WTC11 (cell line): ENCODE data around the gene LRRC30. TPM values are rescaled to one million over a fixed set of nuclear protein-coding genes. Genes with fewer than 3 reads are reported as not detected.

ENCODE experiments used
- ATAC-seq: fragments of 200-7000 bp; cut with Tn5 transposase; 2 replicates; pipeline ENCODE4 v1.10.0; 2021; ENCODE audit warnings: mild to moderate bottlenecking, moderate library complexity
- CTCF ChIA-PET: fragments of 300-600 bp; sonication (Branson Sonifier 250); formaldehyde crosslinking; loops from one replicate; lab custom pipeline; 2021; ENCODE audit warnings: antibody characterized with exemption; lab: Charles Lee
- POLR2A ChIA-PET: fragments of 350-600 bp; sonication (Branson Sonifier 250); formaldehyde crosslinking; loops from one replicate; lab custom pipeline; 2021; ENCODE audit warnings: antibody characterized with exemption; lab: Charles Lee
- DNase-seq: peaks from one replicate; pipeline ENCODE4 v3.0.0; 2021; ENCODE audit warnings: low spot score
- H3K27ac Mint-ChIP-seq: 2 replicates; pipeline ENCODE4 v1.8.0; 2021; ENCODE audit warnings: mixed read lengths
- H3K27me3 Mint-ChIP-seq: 2 replicates; pipeline ENCODE4 v1.8.0; 2021; ENCODE audit warnings: low read depth, mild to moderate bottlenecking, moderate library complexity, mixed read lengths
- H3K36me3 Mint-ChIP-seq: 2 replicates; pipeline ENCODE4 v1.8.0; 2021; ENCODE audit warnings: mixed read lengths
- H3K4me1 Mint-ChIP-seq: 2 replicates; pipeline ENCODE4 v1.8.0; 2022; ENCODE audit warnings: mixed read lengths
- H3K4me3 Mint-ChIP-seq: 2 replicates; pipeline ENCODE4 v1.8.0; 2021; ENCODE audit warnings: mild to moderate bottlenecking, moderate library complexity, mixed read lengths
- H3K9me3 Mint-ChIP-seq: 2 replicates; pipeline ENCODE4 v1.8.0; 2021; ENCODE audit warnings: mixed read lengths
- ETV6 ChIP-seq: sonication (generic); formaldehyde crosslinking; IDR thresholded peaks from 2 replicates; pipeline ENCODE4 v1.8.1; 2022; ENCODE audit warnings: mild to moderate bottlenecking, missing genetic modification reagents
- GTF2I ChIP-seq: fragments of 250-450 bp; sonication (Bioruptor Pico); conservative IDR thresholded peaks from 2 replicates; pipeline ENCODE4 v1.4.0; 2021; ENCODE audit warnings: mild to moderate bottlenecking
- KAT7 ChIP-seq: sonication (generic); formaldehyde crosslinking; IDR thresholded peaks from 2 replicates; pipeline ENCODE4 v1.8.1; 2023; ENCODE audit warnings: missing genetic modification reagents, mild to moderate bottlenecking, borderline replicate concordance
- MYBL2 ChIP-seq: sonication (generic); formaldehyde crosslinking; IDR thresholded peaks from 2 replicates; pipeline ENCODE4 v1.8.1; 2023; ENCODE audit warnings: mild to moderate bottlenecking, moderate library complexity, missing genetic modification reagents
- NFE2L1 ChIP-seq: sonication (generic); formaldehyde crosslinking; IDR thresholded peaks from 2 replicates; pipeline ENCODE4 v1.8.1; 2023; ENCODE audit warnings: missing genetic modification reagents
- NFYB ChIP-seq: sonication (generic); formaldehyde crosslinking; conservative IDR thresholded peaks from 2 replicates; pipeline ENCODE4 v1.8.0; 2022; ENCODE audit warnings: low read depth, missing genetic modification reagents
- RELA ChIP-seq: sonication (generic); formaldehyde crosslinking; IDR thresholded peaks from 2 replicates; pipeline ENCODE4 v1.8.1; 2022; ENCODE audit warnings: missing genetic modification reagents, mild to moderate bottlenecking, borderline replicate concordance
- TCF7 ChIP-seq: sonication (generic); formaldehyde crosslinking; IDR thresholded peaks from 2 replicates; pipeline ENCODE4 v1.8.0; 2022; ENCODE audit warnings: mild to moderate bottlenecking, low read depth, missing genetic modification reagents, moderate library complexity
- TEAD1 ChIP-seq: sonication (generic); formaldehyde crosslinking; IDR thresholded peaks from 2 replicates; pipeline ENCODE4 v1.8.0; 2022; ENCODE audit warnings: mild to moderate bottlenecking, missing genetic modification reagents
- TEAD4 ChIP-seq: sonication (generic); formaldehyde crosslinking; IDR thresholded peaks from 2 replicates; pipeline ENCODE4 v1.8.0; 2022; ENCODE audit warnings: mild to moderate bottlenecking, missing genetic modification reagents
- ZNF232 ChIP-seq: sonication (generic); formaldehyde crosslinking; IDR thresholded peaks from 2 replicates; pipeline ENCODE4 v1.8.0; 2022; ENCODE audit warnings: mild to moderate bottlenecking, missing genetic modification reagents
- ZNF263 ChIP-seq: sonication (generic); formaldehyde crosslinking; IDR thresholded peaks from 2 replicates; pipeline ENCODE4 v1.8.1; 2022; ENCODE audit warnings: low read depth, mild to moderate bottlenecking, moderate library complexity, missing genetic modification reagents
- ZNF416 ChIP-seq: fragments of 250-450 bp; sonication (Bioruptor Pico); IDR thresholded peaks from 2 replicates; pipeline ENCODE4 v1.9.0; 2021; ENCODE audit warnings: mild to moderate bottlenecking, inconsistent platforms
- ZNF423 ChIP-seq: fragments of 250-450 bp; sonication (Bioruptor Pico); IDR thresholded peaks from 2 replicates; pipeline ENCODE4 v2.1.2; 2022; ENCODE audit warnings: mild to moderate bottlenecking, moderate library complexity
- ZNF671 ChIP-seq: fragments of 250-450 bp; sonication (Bioruptor Pico); IDR thresholded peaks from 2 replicates; pipeline ENCODE4 v1.8.0; 2021; ENCODE audit warnings: mild to moderate bottlenecking
- total RNA-seq: library from RNA; stranded (reverse); gene quantifications from 3 replicates; pipeline ENCODE4 v1.2.3, GENCODE V29; 2021
- TF ChIP-seq, protein P1 (sequence below): sonication (generic); formaldehyde crosslinking; IDR thresholded peaks from 2 replicates; pipeline ENCODE4 v1.8.1; 2022; ENCODE audit warnings: low read depth, missing genetic modification reagents, borderline replicate concordance
- TF ChIP-seq, protein P2 (sequence below): sonication (generic); formaldehyde crosslinking; conservative IDR thresholded peaks from 2 replicates; pipeline ENCODE4 v1.8.1; 2023; ENCODE audit warnings: mild to moderate bottlenecking, low read depth, missing genetic modification reagents, moderate library complexity
- TF ChIP-seq, protein P3 (sequence below): sonication (generic); formaldehyde crosslinking; IDR thresholded peaks from 2 replicates; pipeline ENCODE4 v1.8.1; 2022; ENCODE audit warnings: missing genetic modification reagents, borderline replicate concordance
- TF ChIP-seq, protein P4 (sequence below): sonication (generic); formaldehyde crosslinking; conservative IDR thresholded peaks from 2 replicates; pipeline ENCODE4 v1.8.1; 2022; ENCODE audit warnings: mild to moderate bottlenecking, missing genetic modification reagents
- TF ChIP-seq, protein P5 (sequence below): fragments of 250-450 bp; sonication (Bioruptor Pico); IDR thresholded peaks from 2 replicates; pipeline ENCODE4 v1.9.0; 2021; ENCODE audit warnings: mild to moderate bottlenecking, borderline replicate concordance
- TF ChIP-seq, protein P6 (sequence below): sonication (generic); formaldehyde crosslinking; IDR thresholded peaks from 2 replicates; pipeline ENCODE4 v1.8.1; 2023; ENCODE audit warnings: mild to moderate bottlenecking, missing genetic modification reagents
- TF ChIP-seq, protein P7 (sequence below): fragments of 250-450 bp; sonication (Bioruptor Pico); IDR thresholded peaks from 2 replicates; pipeline ENCODE4 v1.8.0; 2021; ENCODE audit warnings: mild to moderate bottlenecking
- TF ChIP-seq, protein P8 (sequence below): sonication (generic); formaldehyde crosslinking; IDR thresholded peaks from 2 replicates; pipeline ENCODE4 v1.8.1; 2023; ENCODE audit warnings: mild to moderate bottlenecking, missing genetic modification reagents, moderate library complexity

LRRC30 gene
- total RNA-seq, 1 experiment from 2014 or later: not detected

DNA sequence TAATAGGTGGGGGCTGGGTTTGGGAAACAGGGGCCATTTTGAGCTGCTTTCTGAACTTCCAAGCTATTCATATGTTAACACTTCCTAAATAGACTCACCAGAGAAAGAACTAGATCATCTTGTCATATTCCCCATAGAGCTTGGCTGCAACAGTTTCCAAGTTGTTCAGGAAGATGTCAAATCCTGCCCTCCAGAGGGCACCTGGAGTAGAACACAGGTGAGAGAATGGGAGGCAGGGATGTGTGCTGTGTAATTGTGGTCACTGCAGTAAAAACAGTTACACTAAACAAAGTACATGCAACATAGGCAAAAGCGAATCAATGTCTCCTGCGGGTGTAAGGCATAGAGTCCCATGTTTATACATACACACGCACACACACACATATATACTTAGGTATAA is 34.5 kb upstream of the LRRC30 start:
- no peak overlapping the region for H3K27ac Mint-ChIP-seq
- no peaks in the 10 kb centered on the region for H3K36me3 Mint-ChIP-seq
- TF ChIP-seq ZNF263 (CRISPR knock-in tag): no peak
- no peak for TF ChIP-seq TEAD1 (CRISPR knock-in tag)
- TF ChIP-seq, protein P1, sequence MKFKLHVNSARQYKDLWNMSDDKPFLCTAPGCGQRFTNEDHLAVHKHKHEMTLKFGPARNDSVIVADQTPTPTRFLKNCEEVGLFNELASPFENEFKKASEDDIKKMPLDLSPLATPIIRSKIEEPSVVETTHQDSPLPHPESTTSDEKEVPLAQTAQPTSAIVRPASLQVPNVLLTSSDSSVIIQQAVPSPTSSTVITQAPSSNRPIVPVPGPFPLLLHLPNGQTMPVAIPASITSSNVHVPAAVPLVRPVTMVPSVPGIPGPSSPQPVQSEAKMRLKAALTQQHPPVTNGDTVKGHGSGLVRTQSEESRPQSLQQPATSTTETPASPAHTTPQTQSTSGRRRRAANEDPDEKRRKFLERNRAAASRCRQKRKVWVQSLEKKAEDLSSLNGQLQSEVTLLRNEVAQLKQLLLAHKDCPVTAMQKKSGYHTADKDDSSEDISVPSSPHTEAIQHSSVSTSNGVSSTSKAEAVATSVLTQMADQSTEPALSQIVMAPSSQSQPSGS: no peak
- TF ChIP-seq, protein P2, sequence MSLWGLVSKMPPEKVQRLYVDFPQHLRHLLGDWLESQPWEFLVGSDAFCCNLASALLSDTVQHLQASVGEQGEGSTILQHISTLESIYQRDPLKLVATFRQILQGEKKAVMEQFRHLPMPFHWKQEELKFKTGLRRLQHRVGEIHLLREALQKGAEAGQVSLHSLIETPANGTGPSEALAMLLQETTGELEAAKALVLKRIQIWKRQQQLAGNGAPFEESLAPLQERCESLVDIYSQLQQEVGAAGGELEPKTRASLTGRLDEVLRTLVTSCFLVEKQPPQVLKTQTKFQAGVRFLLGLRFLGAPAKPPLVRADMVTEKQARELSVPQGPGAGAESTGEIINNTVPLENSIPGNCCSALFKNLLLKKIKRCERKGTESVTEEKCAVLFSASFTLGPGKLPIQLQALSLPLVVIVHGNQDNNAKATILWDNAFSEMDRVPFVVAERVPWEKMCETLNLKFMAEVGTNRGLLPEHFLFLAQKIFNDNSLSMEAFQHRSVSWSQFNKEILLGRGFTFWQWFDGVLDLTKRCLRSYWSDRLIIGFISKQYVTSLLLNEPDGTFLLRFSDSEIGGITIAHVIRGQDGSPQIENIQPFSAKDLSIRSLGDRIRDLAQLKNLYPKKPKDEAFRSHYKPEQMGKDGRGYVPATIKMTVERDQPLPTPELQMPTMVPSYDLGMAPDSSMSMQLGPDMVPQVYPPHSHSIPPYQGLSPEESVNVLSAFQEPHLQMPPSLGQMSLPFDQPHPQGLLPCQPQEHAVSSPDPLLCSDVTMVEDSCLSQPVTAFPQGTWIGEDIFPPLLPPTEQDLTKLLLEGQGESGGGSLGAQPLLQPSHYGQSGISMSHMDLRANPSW (CRISPR knock-in tag): no peak
- no peak for TF ChIP-seq ZNF232 (CRISPR knock-in tag)
- TF ChIP-seq ZNF423 (CRISPR knock-in tag): no peak
- TF ChIP-seq ETV6: no peak
- TF ChIP-seq, protein P3, sequence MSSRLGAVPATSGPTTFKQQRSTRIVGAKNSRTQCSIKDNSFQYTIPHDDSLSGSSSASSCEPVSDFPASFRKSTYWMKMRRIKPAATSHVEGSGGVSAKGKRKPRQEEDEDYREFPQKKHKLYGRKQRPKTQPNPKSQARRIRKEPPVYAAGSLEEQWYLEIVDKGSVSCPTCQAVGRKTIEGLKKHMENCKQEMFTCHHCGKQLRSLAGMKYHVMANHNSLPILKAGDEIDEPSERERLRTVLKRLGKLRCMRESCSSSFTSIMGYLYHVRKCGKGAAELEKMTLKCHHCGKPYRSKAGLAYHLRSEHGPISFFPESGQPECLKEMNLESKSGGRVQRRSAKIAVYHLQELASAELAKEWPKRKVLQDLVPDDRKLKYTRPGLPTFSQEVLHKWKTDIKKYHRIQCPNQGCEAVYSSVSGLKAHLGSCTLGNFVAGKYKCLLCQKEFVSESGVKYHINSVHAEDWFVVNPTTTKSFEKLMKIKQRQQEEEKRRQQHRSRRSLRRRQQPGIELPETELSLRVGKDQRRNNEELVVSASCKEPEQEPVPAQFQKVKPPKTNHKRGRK: no peak
- TF ChIP-seq NFE2L1 (CRISPR knock-in tag): no peak
- TF ChIP-seq ZNF671: no peak
- no peak for TF ChIP-seq NFYB (CRISPR knock-in tag)
- no peak for TF ChIP-seq TEAD4 (CRISPR knock-in tag)
- TF ChIP-seq KAT7 (CRISPR knock-in tag): no peak
- no peak for TF ChIP-seq GTF2I (CRISPR knock-in tag)
- TF ChIP-seq, protein P4, sequence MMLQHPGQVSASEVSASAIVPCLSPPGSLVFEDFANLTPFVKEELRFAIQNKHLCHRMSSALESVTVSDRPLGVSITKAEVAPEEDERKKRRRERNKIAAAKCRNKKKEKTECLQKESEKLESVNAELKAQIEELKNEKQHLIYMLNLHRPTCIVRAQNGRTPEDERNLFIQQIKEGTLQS (CRISPR knock-in tag): no peak
- TF ChIP-seq, all 79 proteins: peak for 0
- DNase-seq: no peak
- H3K27me3 Mint-ChIP-seq: no peaks in the 10 kb centered on the region
- ChIA-PET CTCF (interaction anchor here (0.6 to 1.1 kb wide), 4 partner anchors 19 to 276 kb away, joined by 3 to 6 read pairs (median 4); no protein-coding TSS in a partner anchor), POLR2A (no interaction called here)
- peak; percentile 81 for ATAC-seq
- H3K4me3 Mint-ChIP-seq: no peak overlapping the region
- no peaks in the 10 kb centered on the region for H3K9me3 Mint-ChIP-seq
- no peaks in the 10 kb centered on the region for H3K4me1 Mint-ChIP-seq

DNA sequence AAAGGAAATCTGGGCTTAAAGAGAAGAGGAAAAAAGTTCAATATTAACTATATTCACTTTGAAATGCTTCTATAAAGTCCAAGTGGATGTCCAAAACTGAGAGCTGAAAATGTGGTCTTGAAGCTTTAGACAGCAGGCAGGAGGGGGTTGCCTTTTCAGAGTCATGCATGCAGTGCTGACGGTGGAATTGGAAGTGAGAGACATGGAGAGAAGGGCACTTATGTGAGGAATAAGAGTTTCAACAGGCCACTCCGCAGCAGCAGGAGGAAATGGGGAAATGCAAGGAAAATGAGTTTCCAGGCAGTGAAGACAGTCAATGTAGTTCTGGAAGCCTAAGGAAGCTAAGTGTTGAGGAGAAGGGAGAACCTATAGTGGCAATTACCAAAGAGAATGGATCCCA is 33.0 kb upstream of the LRRC30 start:
- POLR2A ChIA-PET: no interaction called here
- H3K9me3 Mint-ChIP-seq: no peaks in the 10 kb centered on the region
- no peaks in the 10 kb centered on the region for H3K4me1 Mint-ChIP-seq
- H3K27me3 Mint-ChIP-seq: no peaks in the 10 kb centered on the region
- H3K4me3 Mint-ChIP-seq: no peak overlapping the region
- DNase-seq (no peak), ATAC-seq (no peak)
- H3K27ac Mint-ChIP-seq: no peak overlapping the region
- CTCF ChIA-PET: no interaction called here
- no peaks in the 10 kb centered on the region for H3K36me3 Mint-ChIP-seq
- TF ChIP-seq, protein P5, sequence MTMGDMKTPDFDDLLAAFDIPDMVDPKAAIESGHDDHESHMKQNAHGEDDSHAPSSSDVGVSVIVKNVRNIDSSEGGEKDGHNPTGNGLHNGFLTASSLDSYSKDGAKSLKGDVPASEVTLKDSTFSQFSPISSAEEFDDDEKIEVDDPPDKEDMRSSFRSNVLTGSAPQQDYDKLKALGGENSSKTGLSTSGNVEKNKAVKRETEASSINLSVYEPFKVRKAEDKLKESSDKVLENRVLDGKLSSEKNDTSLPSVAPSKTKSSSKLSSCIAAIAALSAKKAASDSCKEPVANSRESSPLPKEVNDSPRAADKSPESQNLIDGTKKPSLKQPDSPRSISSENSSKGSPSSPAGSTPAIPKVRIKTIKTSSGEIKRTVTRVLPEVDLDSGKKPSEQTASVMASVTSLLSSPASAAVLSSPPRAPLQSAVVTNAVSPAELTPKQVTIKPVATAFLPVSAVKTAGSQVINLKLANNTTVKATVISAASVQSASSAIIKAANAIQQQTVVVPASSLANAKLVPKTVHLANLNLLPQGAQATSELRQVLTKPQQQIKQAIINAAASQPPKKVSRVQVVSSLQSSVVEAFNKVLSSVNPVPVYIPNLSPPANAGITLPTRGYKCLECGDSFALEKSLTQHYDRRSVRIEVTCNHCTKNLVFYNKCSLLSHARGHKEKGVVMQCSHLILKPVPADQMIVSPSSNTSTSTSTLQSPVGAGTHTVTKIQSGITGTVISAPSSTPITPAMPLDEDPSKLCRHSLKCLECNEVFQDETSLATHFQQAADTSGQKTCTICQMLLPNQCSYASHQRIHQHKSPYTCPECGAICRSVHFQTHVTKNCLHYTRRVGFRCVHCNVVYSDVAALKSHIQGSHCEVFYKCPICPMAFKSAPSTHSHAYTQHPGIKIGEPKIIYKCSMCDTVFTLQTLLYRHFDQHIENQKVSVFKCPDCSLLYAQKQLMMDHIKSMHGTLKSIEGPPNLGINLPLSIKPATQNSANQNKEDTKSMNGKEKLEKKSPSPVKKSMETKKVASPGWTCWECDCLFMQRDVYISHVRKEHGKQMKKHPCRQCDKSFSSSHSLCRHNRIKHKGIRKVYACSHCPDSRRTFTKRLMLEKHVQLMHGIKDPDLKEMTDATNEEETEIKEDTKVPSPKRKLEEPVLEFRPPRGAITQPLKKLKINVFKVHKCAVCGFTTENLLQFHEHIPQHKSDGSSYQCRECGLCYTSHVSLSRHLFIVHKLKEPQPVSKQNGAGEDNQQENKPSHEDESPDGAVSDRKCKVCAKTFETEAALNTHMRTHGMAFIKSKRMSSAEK (CRISPR knock-in tag): no peak
- no peak for TF ChIP-seq TCF7
- TF ChIP-seq MYBL2: no peak
- TF ChIP-seq, protein P6, sequence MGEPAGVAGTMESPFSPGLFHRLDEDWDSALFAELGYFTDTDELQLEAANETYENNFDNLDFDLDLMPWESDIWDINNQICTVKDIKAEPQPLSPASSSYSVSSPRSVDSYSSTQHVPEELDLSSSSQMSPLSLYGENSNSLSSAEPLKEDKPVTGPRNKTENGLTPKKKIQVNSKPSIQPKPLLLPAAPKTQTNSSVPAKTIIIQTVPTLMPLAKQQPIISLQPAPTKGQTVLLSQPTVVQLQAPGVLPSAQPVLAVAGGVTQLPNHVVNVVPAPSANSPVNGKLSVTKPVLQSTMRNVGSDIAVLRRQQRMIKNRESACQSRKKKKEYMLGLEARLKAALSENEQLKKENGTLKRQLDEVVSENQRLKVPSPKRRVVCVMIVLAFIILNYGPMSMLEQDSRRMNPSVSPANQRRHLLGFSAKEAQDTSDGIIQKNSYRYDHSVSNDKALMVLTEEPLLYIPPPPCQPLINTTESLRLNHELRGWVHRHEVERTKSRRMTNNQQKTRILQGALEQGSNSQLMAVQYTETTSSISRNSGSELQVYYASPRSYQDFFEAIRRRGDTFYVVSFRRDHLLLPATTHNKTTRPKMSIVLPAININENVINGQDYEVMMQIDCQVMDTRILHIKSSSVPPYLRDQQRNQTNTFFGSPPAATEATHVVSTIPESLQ: no peak
- no peak for TF ChIP-seq ZNF416 (CRISPR knock-in tag)
- TF ChIP-seq, protein P7, sequence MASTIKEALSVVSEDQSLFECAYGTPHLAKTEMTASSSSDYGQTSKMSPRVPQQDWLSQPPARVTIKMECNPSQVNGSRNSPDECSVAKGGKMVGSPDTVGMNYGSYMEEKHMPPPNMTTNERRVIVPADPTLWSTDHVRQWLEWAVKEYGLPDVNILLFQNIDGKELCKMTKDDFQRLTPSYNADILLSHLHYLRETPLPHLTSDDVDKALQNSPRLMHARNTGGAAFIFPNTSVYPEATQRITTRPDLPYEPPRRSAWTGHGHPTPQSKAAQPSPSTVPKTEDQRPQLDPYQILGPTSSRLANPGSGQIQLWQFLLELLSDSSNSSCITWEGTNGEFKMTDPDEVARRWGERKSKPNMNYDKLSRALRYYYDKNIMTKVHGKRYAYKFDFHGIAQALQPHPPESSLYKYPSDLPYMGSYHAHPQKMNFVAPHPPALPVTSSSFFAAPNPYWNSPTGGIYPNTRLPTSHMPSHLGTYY (CRISPR knock-in tag): no peak
- TF ChIP-seq, protein P8, sequence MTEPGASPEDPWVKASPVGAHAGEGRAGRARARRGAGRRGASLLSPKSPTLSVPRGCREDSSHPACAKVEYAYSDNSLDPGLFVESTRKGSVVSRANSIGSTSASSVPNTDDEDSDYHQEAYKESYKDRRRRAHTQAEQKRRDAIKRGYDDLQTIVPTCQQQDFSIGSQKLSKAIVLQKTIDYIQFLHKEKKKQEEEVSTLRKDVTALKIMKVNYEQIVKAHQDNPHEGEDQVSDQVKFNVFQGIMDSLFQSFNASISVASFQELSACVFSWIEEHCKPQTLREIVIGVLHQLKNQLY (CRISPR knock-in tag): no peak
- no peak for TF ChIP-seq RELA
